T-helper 2 cell treated with Interferon-gamma antibody and Interleukin-4, amounts not matched to agents 5 μg/mL and 100 μg/mL, for 36 hours (primary cell): ENCODE results near the gene CTNND2.

Experiments used
- DNase-seq: peaks from one replicate; pipeline ENCODE4 v3.0.0; 2021; ENCODE audit warnings: low spot score
- H3K27ac Mint-ChIP-seq: one replicate; pipeline ENCODE4 v1.8.0; 2021; ENCODE audit warnings: mild to moderate bottlenecking, mixed read lengths
- H3K27me3 Mint-ChIP-seq: one replicate; pipeline ENCODE4 v1.8.0; 2021; ENCODE audit warnings: low read depth, mixed read lengths
- H3K36me3 Mint-ChIP-seq: one replicate; pipeline ENCODE4 v1.8.0; 2021; ENCODE audit warnings: low read depth, mixed read lengths
- H3K4me1 Mint-ChIP-seq: one replicate; pipeline ENCODE4 v1.8.0; 2021; ENCODE audit warnings: low read depth, mixed read lengths
- H3K4me3 Mint-ChIP-seq: one replicate; pipeline ENCODE4 v1.8.0; 2022; ENCODE audit warnings: mild to moderate bottlenecking, moderate library complexity, mixed read lengths
- H3K9me3 Mint-ChIP-seq: one replicate; pipeline ENCODE4 v1.8.0; 2021; ENCODE audit warnings: mixed read lengths

Gene CTNND2

DNA sequence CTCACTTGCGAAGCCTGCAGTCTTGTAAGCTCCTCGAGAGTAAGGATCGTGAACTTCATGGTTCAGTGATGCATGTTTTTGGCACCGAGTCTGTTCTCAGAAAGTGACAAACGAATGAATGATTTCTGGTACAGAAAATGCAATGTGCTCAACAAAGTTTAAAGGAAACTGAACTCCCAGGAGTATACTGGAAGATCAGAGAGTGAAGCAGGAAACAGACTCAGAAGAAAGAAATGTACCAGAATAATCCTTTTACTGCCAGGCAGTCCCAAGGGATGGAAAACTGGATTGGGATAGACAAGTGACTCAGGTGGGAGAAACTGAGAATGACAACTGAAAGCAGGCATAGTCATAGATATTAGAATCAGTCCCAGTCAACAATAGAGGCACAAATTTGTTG lies 420.6 kb downstream of the CTNND2 start:
- no peaks in the 10 kb centered on the region for H3K4me1 Mint-ChIP-seq
- H3K9me3 Mint-ChIP-seq = no peaks in the 10 kb centered on the region
- H3K27me3 Mint-ChIP-seq = no peaks in the 10 kb centered on the region
- H3K27ac Mint-ChIP-seq = no peak overlapping the region
- no peak overlapping the region for H3K4me3 Mint-ChIP-seq
- H3K36me3 Mint-ChIP-seq = no peaks in the 10 kb centered on the region
- DNase-seq = no peak

DNA sequence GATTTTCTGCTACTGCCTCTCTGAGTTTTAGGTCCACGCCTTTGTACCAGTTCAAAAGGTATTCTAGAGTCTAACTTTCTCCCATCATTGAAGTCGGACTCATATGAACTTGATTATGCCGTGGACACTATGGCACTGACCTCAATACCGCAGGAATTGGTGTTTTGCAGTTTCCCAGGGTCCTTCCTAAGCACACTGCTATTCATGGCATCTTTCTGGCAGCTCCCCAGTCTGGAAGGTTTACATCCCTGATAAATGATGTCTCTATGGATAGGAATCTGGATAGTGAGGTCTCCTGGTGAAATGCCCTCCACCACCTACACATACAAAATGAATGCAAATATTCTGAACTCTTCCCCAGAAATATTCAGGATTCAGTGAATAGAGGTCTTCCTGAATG lies 422.2 kb downstream of the CTNND2 start:
- no peak overlapping the region for H3K4me3 Mint-ChIP-seq
- no peaks in the 10 kb centered on the region for H3K4me1 Mint-ChIP-seq
- DNase-seq = no peak
- H3K27ac Mint-ChIP-seq = no peak overlapping the region
- H3K36me3 Mint-ChIP-seq = no peaks in the 10 kb centered on the region
- H3K9me3 Mint-ChIP-seq = no peaks in the 10 kb centered on the region
- no peaks in the 10 kb centered on the region for H3K27me3 Mint-ChIP-seq

- no peak overlapping the region for H3K27ac Mint-ChIP-seq
- no peaks in the 10 kb centered on the region for H3K27me3 Mint-ChIP-seq
- H3K4me3 Mint-ChIP-seq = no peak overlapping the region
- no peak for DNase-seq
- no peaks in the 10 kb centered on the region for H3K4me1 Mint-ChIP-seq
- no peaks in the 10 kb centered on the region for H3K9me3 Mint-ChIP-seq
- no peaks in the 10 kb centered on the region for H3K36me3 Mint-ChIP-seq
These were observed 426.5 kb downstream of the CTNND2 start for GRCh38 chr5:11477786-11478185.

DNA sequence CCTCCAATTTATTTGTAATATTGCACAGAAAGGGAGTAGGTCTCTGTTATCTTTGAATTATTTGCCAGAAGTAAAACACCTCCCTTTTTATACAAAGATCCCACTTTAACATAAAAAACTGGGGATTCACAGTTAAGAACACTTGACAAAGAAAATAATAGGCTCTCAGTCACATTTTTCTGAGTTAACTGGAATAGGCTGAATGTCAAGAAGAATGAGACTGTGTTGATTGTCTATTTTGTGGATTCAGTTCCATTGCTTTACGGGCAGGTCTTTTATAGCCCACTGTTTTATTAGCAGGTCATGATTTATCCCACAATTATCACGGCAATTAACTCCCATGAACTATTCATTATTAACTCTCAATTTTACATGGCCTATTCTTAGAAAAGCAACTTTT lies 427.4 kb downstream of the CTNND2 start:
- no peaks in the 10 kb centered on the region for H3K36me3 Mint-ChIP-seq
- no peak overlapping the region for H3K27ac Mint-ChIP-seq
- H3K4me1 Mint-ChIP-seq = no peaks in the 10 kb centered on the region
- H3K4me3 Mint-ChIP-seq = no peak overlapping the region
- H3K9me3 Mint-ChIP-seq = no peaks in the 10 kb centered on the region
- DNase-seq = no peak
- H3K27me3 Mint-ChIP-seq = no peaks in the 10 kb centered on the region

GRCh38 chr5:11468334-11469039 lies 435.8 kb downstream of the CTNND2 start:
- Mint-ChIP-seq H3K36me3 (no peaks in the 10 kb centered on the region), H3K27ac (no peak overlapping the region), H3K27me3 (no peaks in the 10 kb centered on the region), H3K9me3 (no peaks in the 10 kb centered on the region), H3K4me1 (no peaks in the 10 kb centered on the region), H3K4me3 (no peak overlapping the region)
- DNase-seq = no peak

DNA sequence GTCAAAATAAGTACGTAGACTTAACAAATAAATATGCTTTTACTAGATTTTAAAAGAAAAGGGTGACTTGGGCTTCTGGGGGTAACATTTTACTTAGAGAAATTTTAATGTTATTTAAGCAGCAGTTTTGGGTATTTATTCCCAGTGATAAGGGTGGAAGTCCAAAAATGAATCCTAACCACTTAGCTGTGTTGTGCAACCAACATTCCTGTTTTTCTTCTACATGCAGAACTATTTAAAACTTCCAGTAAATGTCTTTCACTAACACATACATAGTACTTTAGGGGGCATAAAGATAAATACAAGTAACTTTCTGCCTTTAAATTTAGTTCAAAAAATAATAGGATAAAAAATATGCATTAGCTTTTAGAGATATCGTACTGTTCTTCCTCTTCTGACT lies 436.7 kb downstream of the CTNND2 start:
- no peaks in the 10 kb centered on the region for H3K27me3 Mint-ChIP-seq
- no peak overlapping the region for H3K4me3 Mint-ChIP-seq
- H3K27ac Mint-ChIP-seq = no peak overlapping the region
- no peak for DNase-seq
- H3K9me3 Mint-ChIP-seq = no peaks in the 10 kb centered on the region
- no peaks in the 10 kb centered on the region for H3K36me3 Mint-ChIP-seq
- no peaks in the 10 kb centered on the region for H3K4me1 Mint-ChIP-seq

DNA sequence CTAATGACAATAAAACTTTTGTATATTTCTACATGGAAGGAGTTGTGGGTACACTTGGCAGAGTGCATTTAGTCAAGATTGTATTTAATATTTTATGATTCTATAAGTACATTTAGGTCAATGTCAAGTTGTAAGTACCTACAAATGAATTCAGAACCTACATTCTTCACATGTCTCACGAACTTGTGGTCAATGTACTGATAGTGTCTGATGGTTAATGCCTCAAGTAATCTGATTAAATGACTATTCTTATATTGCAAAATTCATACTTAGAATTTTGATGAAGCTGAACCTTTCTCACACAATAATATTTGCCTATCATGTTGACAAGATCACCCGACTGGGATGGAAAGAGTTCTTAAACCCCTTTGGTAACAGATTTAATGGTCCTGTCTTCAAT lies 444.5 kb downstream of the CTNND2 start:
- Mint-ChIP-seq H3K4me3 (no peak overlapping the region), H3K36me3 (no peaks in the 10 kb centered on the region), H3K4me1 (no peaks in the 10 kb centered on the region), H3K27me3 (no peaks in the 10 kb centered on the region), H3K9me3 (no peaks in the 10 kb centered on the region), H3K27ac (no peak overlapping the region)
- DNase-seq = no peak

GRCh38 chr5:11455505-11455904 lies 448.7 kb downstream of the CTNND2 start:
- Mint-ChIP-seq H3K4me1 (no peaks in the 10 kb centered on the region), H3K4me3 (no peak overlapping the region), H3K36me3 (no peaks in the 10 kb centered on the region), H3K9me3 (no peaks in the 10 kb centered on the region), H3K27me3 (no peaks in the 10 kb centered on the region), H3K27ac (no peak overlapping the region)
- DNase-seq = no peak

DNA sequence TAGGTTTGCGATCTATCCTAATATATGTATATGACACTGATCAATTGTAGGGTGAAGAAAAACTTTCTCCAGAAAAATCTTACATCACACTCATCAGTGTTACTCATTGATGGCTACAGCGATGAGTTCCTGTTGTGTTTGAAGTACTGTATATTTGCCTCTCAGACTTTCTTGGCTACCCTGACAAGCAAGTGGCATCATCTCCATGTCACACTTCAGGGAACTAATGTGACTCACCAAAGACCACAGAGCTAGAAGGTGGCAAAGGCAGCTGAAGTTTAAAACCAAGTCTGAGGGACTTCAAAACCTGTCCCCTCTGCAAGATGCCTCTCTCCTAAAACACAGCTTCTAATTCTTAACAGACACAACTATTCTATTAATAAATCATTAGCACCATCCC lies 451.4 kb downstream of the CTNND2 start:
- Mint-ChIP-seq H3K36me3 (no peaks in the 10 kb centered on the region), H3K9me3 (no peaks in the 10 kb centered on the region), H3K27ac (no peak overlapping the region), H3K4me1 (no peaks in the 10 kb centered on the region), H3K27me3 (no peaks in the 10 kb centered on the region), H3K4me3 (no peak overlapping the region)
- DNase-seq = no peak

- no peak for DNase-seq
- no peaks in the 10 kb centered on the region for H3K4me1 Mint-ChIP-seq
- no peak overlapping the region for H3K27ac Mint-ChIP-seq
These were observed 454.3 kb downstream of the CTNND2 start for GRCh38 chr5:11449966-11450365.

GRCh38 chr5:11449217-11449616 lies 455.0 kb downstream of the CTNND2 start:
- H3K36me3 Mint-ChIP-seq = no peaks in the 10 kb centered on the region
- no peak overlapping the region for H3K4me3 Mint-ChIP-seq
- no peaks in the 10 kb centered on the region for H3K27me3 Mint-ChIP-seq
- H3K4me1 Mint-ChIP-seq = no peaks in the 10 kb centered on the region
- H3K9me3 Mint-ChIP-seq = no peaks in the 10 kb centered on the region
- no peak for DNase-seq
- no peak overlapping the region for H3K27ac Mint-ChIP-seq

More at GRCh38 chr5:11449966-11450365, 454.3 kb downstream of the CTNND2 start:
- no peaks in the 10 kb centered on the region for H3K9me3 Mint-ChIP-seq
- H3K4me3 Mint-ChIP-seq = no peak overlapping the region
- H3K36me3 Mint-ChIP-seq = no peaks in the 10 kb centered on the region
- no peaks in the 10 kb centered on the region for H3K27me3 Mint-ChIP-seq

- Mint-ChIP-seq H3K9me3 (no peaks in the 10 kb centered on the region), H3K4me1 (no peaks in the 10 kb centered on the region), H3K36me3 (no peaks in the 10 kb centered on the region), H3K4me3 (no peak overlapping the region), H3K27ac (no peak overlapping the region), H3K27me3 (no peaks in the 10 kb centered on the region)
- no peak for DNase-seq
These were observed 460.4 kb downstream of the CTNND2 start for GRCh38 chr5:11443831-11444230.

DNA sequence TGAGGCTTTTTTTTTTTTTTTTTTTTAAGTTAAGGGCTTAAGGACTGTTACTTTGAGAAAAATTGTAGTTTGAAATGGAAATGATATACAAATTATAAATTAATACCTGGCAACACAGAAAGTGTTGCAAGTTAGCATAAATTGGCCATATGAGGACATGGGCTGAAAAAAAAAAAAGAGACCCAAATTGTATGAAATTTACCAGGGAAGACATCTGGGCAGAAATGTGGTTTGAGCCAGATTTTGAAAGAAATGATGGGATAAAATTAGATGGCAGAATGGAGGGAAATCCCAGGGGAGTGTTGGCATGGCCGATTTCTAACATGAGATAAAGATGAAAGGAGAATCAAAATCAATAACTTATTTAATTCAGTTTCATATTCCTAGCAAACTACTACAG lies 472.1 kb downstream of the CTNND2 start:
- Mint-ChIP-seq H3K27me3 (no peaks in the 10 kb centered on the region), H3K4me3 (no peak overlapping the region), H3K9me3 (no peaks in the 10 kb centered on the region), H3K4me1 (no peaks in the 10 kb centered on the region), H3K36me3 (no peaks in the 10 kb centered on the region), H3K27ac (no peak overlapping the region)
- no peak for DNase-seq

- H3K4me1 Mint-ChIP-seq = no peaks in the 10 kb centered on the region
- H3K4me3 Mint-ChIP-seq = no peak overlapping the region
- H3K36me3 Mint-ChIP-seq = no peaks in the 10 kb centered on the region
- no peaks in the 10 kb centered on the region for H3K9me3 Mint-ChIP-seq
- H3K27ac Mint-ChIP-seq = no peak overlapping the region
- DNase-seq = no peak
- H3K27me3 Mint-ChIP-seq = no peaks in the 10 kb centered on the region
These were observed 475.0 kb downstream of the CTNND2 start for GRCh38 chr5:11429254-11429653.

DNA sequence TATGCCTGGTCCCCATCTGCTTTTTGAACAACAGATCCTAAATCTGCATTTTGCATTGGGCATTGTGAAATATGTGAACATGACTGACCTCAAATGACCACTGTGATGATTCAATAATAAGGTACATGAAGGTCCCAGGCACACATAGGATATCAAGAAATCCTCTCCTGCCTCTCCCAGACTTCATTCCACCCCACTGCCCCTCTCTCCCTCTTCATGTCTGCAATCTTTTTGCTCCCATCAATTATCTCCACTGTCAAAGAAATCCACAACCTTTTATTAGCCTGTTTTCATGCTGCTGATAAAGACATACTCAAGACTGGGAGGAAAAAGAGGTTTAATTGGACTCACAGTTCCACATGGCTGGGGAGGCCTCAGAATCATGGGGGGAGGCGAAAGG lies 476.7 kb downstream of the CTNND2 start:
- Mint-ChIP-seq H3K4me1 (no peaks in the 10 kb centered on the region), H3K4me3 (no peak overlapping the region), H3K9me3 (no peaks in the 10 kb centered on the region), H3K27ac (no peak overlapping the region), H3K36me3 (no peaks in the 10 kb centered on the region), H3K27me3 (no peaks in the 10 kb centered on the region)
- DNase-seq = no peak
